ENCODE measurements around the gene CLASRP. TPM values are rescaled to one million over a fixed set of nuclear protein-coding genes. Genes with fewer than 3 reads are reported as not detected.
A peak's percentile ranks its signal among the peaks of the same experiment; 100 is the strongest.

The CLASRP gene
- total and polyA plus RNA-seq, 9 of the 15 experiments (the other 6 are each of a cell fraction or from before 2014, with no cell fraction given) = 0.94 to 86.3 (median 44.0) TPM

GRCh38 chr19:45097776-45098520 is 59.1 kb downstream of the CLASRP start (continued):
- TF ChIP-seq ATF1 (CRISPR knock-in tag; IDR thresholded peaks at IDR 0.05) (no peak), ATF1 (tag; IDR thresholded peaks at IDR 0.05) (0 out of 2 replicates have a peak, but pooled peaks have one; percentile 32), ZNF146 (CRISPR knock-in tag; IDR thresholded peaks at IDR 0.05; ENCODE audit: unreplicated experiment) (no peak), GATAD2A (IDR thresholded peaks at IDR 0.05) (no peak), L3MBTL2 (IDR thresholded peaks at IDR 0.05) (peak; percentile 71), ZNF77 (CRISPR knock-in tag; IDR thresholded peaks at IDR 0.05) (no peak), PYGO2 (tag; IDR thresholded peaks at IDR 0.05) (no peak)
- TF ChIP-seq, protein P1, sequence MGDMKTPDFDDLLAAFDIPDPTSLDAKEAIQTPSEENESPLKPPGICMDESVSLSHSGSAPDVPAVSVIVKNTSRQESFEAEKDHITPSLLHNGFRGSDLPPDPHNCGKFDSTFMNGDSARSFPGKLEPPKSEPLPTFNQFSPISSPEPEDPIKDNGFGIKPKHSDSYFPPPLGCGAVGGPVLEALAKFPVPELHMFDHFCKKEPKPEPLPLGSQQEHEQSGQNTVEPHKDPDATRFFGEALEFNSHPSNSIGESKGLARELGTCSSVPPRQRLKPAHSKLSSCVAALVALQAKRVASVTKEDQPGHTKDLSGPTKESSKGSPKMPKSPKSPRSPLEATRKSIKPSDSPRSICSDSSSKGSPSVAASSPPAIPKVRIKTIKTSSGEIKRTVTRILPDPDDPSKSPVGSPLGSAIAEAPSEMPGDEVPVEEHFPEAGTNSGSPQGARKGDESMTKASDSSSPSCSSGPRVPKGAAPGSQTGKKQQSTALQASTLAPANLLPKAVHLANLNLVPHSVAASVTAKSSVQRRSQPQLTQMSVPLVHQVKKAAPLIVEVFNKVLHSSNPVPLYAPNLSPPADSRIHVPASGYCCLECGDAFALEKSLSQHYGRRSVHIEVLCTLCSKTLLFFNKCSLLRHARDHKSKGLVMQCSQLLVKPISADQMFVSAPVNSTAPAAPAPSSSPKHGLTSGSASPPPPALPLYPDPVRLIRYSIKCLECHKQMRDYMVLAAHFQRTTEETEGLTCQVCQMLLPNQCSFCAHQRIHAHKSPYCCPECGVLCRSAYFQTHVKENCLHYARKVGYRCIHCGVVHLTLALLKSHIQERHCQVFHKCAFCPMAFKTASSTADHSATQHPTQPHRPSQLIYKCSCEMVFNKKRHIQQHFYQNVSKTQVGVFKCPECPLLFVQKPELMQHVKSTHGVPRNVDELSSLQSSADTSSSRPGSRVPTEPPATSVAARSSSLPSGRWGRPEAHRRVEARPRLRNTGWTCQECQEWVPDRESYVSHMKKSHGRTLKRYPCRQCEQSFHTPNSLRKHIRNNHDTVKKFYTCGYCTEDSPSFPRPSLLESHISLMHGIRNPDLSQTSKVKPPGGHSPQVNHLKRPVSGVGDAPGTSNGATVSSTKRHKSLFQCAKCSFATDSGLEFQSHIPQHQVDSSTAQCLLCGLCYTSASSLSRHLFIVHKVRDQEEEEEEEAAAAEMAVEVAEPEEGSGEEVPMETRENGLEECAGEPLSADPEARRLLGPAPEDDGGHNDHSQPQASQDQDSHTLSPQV (IDR thresholded peaks at IDR 0.05) = no peak; the same call in 1 of the 2 replicates
